Activated CD8-positive, alpha-beta memory T cell treated with anti-CD3 and anti-CD28 coated beads, Interleukin-2, amount 50 U/mL, for 1 hour (primary cell): ENCODE results near the gene EHMT1.
"Not testable (repeated sequence)": the region's sequence is repeated elsewhere in the genome, so short reads cannot be mapped to it uniquely, and the experiment has no call there.

Experiments used
- DNase-seq: peaks from one replicate; pipeline ENCODE4 v3.0.0-alpha.2; 2020; ENCODE audit errors: extremely low read depth

The EHMT1 gene

DNA sequence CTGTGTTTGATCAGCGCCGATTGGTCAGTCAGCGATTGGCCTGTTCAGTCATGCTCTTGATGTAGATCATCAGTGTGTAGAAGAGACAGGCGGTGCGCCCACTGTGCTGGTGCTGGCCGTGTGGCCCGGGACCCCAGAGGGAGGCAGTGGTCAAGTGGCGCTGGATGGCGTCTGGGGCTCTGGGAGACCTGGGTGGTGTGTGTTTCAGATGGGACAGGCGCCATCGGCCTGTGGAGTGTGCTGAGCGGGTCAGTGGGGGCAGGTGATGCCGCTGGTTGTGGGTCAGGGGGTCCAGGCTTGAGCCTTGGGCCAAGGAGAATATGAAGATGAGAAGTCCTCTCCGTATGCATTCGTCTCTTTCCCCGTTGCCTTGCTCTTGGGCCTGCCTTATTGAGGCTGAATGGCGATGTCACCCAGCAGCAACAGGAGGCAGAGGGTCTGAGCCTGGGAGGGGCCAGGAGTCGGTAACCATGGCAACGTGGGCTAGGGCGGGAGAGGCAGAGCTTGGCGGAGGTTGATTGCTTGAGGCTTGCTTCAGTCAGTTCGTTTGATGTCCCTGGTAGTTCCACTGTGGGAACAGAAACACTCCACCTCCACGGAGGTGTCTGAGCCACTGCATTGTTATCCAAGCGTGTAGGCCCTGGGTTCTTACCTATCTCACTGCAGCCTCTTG, 141.0 kb downstream of the EHMT1 start:
- no peak for DNase-seq

DNA sequence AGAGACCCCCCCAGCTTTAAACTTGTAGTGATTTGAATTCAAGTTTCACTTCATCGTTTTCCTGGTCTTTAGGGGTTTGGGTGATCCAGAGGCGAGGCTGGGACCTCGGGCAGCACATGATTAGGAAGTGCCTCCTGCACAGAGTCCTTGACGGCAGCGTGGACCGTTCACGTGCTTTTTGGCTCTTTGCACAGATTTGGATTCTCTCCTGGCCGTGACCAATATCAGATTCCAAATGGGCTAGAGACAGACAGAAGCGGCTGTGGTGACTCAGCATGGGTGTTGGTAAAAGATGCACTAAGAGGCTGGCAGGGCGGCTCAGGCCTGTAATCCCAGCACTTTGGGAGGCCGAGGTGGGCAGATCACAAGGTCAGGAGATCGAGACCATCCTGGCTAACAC, 141.6 kb downstream of the EHMT1 start:
- no peak for DNase-seq

DNA sequence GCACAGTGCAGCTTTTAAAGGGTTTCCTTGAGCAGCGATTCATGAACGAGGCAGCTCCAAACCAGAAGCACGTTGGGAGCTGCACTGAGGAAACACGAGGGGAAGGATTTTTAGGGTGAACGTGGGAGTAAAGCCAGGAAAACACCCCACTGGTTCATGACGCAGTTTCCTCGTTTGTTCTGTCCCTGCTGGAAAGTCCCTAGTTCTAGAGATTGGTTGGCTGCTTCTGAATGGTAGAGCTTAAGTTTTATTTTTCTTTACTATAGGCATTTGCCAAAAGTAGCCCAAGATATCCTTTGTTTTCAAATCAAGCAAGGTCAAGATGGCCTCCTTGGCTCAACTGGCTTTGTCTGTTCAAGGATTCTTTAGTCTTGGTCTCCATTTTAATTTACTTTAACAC, 142.2 kb downstream of the EHMT1 start:
- DNase-seq, result no peak

DNA sequence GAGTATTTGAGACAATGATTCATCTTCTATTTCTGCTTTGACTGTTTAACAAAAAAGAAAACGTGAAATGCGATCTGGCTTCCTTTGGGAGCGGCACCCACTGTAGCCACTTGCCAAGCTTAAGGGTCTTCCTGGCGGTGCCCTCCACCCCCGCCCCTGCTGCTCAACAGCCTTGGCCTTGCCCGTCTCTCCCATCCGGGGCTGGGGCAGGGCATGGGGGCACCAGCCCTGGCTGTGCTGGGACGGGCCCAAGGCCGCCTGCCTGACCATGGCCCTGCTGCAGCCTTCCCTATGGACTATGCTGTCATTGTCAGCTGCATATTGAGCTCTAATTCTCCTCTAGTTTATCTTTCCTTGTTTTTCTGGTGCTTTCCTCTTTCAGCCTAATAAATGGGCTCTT, 143.0 kb downstream of the EHMT1 start:
- DNase-seq, result no peak

DNA sequence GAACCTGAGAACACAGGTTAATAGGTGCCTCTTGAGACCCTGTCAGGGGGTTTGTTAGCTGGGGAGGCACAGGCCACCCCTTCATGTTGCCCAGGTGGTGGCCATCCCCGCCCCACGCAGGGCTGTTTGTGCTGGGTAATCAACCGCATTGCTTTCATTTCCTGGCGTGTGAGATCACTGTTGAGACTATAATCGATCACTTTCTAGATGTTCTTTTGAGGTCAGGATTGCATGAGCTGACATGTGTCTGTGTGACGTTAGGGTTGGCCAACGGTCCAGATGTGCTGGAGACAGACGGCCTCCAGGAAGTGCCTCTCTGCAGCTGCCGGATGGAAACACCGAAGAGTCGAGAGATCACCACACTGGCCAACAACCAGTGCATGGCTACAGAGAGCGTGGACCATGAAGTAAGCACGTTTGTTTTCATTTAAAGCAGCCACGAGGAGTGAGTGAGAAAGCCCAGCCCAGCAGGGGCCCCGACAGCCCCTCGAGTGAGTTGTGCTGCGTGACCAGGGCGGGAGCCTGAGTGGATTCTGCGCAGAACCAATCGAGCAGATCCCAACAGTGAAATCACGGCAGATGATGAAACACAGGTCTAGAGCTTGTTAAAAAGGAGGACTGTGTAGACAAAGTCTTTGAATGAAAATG, 143.7 kb downstream of the EHMT1 start:
- no peak for DNase-seq

DNA sequence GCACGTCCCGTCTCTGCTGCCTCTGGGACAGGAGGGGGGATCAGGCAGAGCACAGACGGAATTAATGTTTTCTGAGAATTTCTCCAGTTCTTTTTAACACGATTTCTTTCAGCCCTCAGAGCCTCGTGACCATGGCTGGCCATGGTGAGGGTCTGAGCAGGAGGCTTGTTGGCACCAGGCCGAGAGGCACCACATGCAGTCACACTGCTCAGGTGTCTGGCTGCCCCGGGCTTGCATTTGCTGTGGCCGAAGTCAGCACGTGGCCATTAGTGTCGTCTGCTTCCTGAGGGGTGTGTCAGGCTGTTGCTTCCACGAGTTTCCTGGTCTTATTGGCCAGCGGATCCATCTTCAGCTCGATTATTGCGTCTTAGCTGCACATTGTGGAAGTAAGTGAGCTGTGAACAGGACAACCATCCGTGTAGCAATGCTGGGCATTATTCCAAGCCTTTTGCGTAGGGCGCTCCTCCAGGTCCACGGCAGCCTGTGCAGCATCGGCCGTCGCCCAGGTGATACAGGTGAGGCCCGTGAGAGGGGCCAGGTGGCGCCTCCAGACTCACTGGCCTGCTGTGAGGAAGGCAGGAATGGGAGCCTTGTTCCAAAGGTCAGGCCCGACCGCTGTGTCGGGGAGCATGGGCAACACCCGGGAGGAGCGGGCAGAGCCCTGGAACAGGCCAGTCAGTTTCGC, 144.6 kb downstream of the EHMT1 start:
- DNase-seq, result no peak

DNA sequence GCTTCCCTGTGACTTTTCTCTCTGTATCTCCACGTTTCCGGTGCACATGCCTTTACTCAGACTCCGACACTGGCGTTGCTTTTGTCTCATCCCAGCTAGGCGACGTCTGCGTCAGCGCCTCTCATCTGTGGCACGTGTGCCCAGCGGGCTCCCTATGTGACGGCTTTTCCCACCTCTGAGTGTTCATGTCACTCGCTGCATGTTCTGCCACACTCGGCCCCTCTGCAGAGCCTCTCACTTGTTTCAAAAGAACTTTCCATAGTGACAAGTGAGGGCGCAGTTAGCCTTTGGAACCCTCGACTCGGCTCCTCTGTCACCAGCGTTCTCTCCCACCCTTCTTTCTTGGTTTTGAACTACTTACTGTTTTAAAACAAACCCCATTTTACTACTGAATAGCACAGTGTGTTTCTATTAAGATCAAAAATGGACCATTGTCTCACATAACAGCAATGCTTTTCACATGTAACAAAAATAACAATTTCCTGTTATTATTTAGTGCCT, 145.4 kb downstream of the EHMT1 start:
- DNase-seq, result no peak

DNA sequence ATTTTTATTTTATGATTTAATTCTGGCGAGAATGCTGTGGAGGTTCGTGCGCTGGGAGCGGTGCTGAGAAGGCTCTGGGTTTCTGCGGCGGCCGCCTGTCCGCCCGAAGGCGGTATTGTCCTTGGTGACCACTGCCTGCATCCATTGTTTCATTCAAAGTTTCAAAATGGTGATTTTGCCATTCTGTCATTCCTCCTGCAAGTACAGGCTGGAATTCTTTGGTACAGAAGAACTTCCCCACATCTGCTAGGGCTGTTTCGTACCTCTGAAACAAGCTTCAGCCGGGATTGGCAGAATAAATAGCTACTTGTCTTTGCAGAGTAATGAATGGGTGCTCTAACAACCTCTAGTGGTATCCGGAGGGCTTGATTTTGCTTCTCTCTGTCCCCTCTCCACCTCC, 146.2 kb downstream of the EHMT1 start:
- no peak for DNase-seq

DNA sequence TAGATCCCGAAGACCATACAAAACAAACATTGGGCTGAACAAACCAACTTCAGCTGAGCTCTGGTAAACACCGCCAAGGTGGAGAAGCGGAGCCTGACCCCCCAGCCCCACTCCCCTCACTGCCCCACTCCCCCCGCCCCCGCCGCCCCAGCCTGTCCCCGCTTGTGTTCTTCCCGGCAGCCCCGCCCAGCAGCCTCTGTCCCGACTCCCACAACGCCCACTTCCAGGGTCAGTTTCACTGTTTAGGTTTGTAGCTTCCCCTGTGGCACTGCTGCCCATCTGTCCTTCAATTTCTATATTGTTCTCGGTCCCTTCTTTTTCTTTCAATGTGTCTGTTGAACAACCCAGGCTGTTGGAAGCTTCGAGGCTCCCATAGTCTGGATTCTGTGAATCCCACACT, 146.7 kb downstream of the EHMT1 start:
- DNase-seq, result no peak

DNA sequence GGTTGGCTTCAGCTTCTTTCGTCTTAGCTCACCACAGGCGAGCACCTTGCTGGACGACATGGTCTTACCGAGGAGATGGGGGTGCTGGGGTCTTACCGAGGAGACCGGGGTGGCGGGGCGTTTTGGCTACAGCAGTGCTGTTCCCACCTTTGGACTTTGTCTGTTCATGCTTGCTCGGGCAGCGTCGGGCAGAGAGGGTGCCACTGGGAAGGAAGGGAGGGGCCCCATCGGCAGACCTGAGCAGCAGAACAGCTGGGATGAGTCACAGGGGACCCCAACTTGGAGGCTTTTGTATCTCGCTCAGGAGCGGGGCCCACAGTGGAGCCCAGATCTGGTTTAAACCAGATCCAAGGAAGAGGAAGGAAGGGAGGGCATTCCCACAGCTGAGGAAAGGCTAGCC, 152.8 kb downstream of the EHMT1 start:
- no peak for DNase-seq

DNA sequence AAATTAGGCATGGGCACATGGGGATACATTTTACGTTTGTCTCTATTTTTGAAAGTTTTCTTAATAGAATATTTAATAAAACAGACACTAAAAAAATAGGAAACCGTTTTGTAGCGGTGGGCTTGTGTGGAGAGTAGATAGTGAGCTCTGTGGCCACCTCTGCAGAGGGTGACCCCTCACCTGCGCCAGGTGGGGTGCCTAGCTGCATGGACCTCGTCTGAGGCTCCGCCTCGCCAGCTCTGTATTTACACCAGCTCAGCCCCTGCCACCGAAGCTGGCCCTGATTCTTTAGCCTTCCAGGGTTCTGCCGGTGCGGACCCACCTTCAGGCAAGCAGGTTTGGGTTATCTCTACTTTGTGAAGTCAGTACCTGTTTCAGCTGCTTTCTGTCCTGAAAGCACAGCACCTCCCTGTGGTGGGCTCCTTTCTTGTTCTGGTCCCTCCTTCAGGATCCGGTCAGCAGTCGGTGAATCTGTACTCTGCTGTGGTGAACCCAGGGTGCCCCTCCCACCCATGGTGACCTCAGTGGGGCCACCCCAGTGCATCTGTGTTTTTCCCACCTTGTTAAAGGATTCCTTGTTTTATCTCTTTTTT, 153.6 kb downstream of the EHMT1 start:
- DNase-seq, result no peak

DNA sequence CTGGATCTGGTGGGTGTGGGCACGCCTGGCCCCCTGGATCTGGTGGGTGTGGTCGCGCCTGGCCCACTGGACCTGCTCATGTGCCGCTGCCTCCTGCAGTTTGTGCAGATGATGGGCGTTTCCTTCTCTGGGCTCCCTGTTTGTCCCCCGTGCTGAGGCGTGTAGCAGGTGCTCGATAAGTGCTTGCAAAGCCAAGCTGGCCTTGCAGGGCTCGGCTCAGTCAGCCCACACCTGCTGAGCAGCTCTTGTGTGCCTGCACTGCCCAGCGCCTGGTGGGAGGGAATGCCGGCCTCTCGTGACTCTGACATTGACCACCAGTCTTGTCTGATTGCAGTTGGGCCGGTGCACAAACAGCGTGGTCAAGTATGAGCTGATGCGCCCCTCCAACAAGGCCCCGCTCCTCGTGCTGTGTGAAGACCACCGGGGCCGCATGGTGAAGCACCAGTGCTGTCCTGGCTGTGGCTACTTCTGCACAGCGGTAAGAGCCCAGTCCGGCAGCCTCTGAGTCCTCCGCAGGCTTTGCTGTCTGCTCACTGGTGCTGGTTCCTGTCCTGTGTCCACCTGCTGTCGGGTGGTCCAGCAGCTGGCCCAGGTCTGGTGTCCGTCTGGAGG, 156.1 kb downstream of the EHMT1 start:
- DNase-seq, result no peak

DNA sequence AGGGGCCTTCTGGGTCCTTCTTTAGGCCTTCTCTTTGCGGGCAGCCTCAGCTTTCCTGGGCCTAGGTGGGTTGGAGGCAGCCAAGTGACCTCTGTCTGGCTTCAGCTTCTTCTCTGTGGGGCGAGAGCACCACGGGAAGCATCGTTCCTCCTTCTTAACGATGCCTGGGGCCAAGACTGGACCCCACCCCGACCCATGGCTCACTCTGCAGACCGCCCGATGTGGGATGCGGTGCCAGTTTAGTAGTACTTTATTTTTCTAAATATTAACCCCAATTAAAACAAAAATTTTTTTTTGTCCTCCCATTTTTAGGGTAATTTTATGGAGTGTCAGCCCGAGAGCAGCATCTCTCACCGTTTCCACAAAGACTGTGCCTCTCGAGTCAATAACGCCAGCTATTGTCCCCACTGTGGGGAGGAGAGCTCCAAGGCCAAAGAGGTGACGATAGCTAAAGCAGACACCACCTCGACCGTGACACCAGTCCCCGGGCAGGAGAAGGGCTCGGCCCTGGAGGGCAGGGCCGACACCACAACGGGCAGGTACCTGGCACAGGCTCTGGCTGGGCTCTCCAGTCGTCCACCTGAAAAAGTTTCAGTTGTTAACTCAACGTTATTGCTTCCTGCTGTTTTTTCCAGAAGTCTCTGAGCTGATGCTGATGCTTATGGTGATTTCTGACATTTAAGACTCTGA, 157.6 kb downstream of the EHMT1 start:
- DNase-seq, result no peak

DNA sequence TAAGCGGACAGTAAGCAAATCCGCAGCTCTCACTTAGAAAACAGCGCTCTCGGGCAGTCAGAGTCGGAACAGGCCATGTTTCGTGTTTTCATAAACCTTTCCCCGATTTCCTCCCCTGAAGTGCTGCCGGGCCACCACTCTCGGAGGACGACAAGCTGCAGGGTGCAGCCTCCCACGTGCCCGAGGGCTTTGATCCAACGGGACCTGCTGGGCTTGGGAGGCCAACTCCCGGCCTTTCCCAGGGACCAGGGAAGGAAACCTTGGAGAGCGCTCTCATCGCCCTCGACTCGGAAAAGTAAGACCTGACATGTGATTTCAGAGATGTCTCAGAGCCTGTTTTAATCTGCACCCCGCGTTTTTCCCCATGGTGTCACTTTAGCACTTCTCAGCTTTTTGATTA, 159.0 kb downstream of the EHMT1 start:
- DNase-seq, result no peak

DNA sequence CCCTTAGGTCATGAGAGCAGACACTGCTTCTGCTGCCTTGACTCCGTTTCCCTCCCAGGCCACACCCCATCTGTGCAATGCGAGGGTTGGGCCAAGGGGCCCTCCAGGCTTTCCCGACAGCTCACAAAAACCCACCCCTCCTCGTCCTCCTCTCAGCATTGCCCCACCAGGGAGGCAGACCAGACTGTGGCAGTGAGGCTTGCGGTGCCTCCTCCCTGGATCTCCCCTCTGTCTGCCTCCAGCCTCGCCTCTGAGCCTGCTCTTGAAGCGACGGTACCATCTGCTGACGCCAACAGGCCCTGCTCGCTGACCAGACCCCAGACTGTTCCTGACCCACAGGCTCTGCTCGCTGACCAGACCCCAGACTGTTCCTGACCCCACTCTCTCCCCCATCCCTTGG, 159.5 kb downstream of the EHMT1 start:
- DNase-seq, result no peak

DNA sequence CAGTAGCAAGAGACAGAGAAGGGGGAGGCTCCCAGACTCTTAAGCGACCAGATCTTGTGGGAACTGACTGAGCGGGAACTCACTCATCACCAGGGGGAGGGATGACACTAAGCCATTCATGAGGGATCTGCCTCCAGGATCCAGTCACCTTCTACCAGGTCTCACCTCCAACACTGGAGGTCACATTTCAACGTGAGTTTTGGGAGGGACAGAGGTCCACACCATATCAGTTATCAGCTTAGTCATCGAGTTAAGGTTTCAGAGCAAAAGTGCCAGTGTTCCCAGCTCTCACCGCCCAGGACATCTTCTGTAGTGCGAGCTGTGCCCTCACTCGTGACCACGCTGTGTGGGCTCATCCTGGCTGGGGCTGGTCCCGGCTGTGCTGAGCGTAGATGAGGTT, 160.1 kb downstream of the EHMT1 start:
- no peak for DNase-seq

DNA sequence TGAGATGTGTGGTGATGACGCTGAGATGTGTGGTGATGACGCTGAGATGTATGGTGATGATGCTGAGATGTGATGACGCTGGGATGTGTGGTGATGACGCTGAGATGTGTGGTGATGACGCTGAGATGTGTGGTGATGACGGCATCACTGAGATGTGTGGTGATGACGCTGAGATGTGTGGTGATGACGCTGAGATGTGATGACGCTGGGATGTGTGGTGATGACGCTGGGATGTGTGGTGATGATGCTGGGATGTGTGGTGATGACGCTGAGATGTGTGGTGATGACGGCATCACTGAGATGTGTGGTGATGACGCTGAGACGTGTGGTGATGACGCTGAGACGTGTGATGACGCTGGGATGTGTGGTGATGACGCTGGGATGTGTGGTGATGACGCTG, 161.2 kb downstream of the EHMT1 start:
- DNase-seq, result not testable (repeated sequence)

DNA sequence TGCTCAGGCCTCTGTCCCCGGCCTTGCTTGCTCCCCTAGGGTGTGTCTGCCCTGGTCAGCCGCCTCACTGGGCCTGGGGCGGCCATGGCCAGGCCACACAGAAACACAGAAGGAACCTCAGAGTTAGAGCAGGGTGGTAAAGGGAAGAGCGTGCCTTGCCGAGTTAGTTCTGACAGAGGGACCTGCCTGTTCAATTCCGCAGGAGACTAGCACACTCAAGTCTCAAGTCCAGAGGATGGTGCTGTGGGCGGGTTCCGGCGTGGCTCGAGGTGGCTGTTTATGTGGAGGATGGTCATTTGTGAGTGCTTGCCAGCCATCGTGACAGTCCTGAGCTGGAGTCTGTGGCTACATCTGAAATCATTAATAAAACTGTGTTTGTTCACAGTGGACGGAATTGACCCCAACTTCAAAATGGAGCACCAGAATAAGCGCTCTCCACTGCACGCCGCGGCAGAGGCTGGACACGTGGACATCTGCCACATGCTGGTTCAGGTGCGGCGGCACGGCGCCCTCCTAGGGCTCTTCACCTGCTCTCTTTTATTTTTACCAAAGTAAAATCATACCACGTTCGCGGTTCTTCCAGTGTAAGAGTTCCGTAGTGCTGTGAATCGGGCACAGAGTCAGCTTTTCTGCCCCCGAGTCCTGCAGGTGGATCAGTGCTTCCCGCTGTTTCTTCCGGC, 163.2 kb downstream of the EHMT1 start:
- no peak for DNase-seq

DNA sequence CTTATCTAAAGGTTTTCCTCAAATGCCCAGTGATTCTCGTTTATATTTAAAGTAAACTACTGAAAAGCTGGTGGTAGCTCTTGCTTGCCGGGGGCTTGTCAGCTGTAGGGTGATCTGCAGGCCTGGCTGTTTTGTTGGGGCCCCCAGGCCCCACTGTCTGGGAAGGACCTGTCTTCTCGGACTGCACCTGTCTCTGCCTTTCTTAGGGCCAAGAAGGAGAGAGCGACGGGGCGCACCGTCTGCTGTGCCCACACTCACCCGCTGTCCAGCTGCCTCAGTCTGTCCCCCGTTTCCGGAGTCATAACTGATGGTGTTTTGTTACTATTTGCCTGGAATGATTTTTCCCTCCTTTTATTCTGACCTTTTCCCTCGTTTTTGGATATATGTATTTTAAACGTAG, 164.7 kb downstream of the EHMT1 start:
- no peak for DNase-seq

DNA sequence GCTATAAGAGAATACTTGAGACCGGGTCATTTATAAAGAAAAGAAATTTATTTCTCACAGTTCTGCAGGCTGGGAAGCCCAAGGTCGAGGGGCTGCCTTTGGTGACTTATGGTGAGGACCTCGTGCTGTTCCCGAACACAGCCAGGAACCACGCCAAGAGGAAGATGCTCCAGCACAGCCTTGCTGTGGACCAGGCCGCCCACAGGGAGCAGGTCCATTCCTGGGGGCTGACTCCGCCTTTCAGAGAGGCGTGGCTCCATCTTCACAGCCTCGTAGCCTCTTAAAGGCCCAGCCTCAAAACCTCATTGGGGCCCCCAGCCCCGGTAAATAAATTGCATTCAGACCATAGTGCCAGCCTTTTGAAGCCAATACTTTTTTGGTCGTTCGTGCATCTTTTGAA, 165.2 kb downstream of the EHMT1 start:
- no peak for DNase-seq
